ENCODE results near the gene ACOT13. TPM values are rescaled to one million over a fixed set of nuclear protein-coding genes. Genes with fewer than 3 reads are reported as not detected.

The ACOT13 gene
- total RNA-seq, 4 donors from 2014 or later = 5.8 to 9.4 (median 7.2) TPM

DNA sequence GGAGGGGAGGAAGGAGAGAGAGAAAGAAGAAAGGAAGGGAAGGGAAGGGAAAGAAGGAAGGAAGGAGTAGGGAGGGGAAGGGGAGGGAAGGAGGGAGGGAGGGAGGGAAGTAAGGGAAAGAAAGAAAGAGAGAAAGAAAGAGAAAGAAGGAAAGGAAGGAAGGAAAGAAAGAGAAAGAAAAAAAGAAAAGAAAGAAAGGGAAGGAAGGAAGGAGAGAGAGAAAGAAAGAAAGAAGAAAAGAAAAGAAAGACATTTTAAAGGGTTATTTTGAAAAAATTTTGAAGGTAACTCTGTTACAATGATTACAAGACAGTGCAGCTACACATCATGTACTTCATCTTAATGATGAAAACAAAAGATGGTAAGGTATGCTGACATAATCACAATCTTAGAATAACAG lies 24.8 kb upstream of the ACOT13 start:
- Histone ChIP-seq H3K4me3 (no peak overlapping the region), H3K4me1 (peaks cover 4 to 16% (median 6%) of the 10 kb centered on the region in 4 donors), H3K9me3 (no peaks in the 10 kb centered on the region), H3K36me3 (no peaks in the 10 kb centered on the region), H3K27me3 (peaks cover 0 to 12% (median 2%) of the 10 kb centered on the region in 4 donors), H3K27ac (replicated peaks in 1 of 4) (no peak overlapping the region)
- no peak for DNase-seq (ENCODE audit: extremely low spot score)
- TF ChIP-seq, protein P1, sequence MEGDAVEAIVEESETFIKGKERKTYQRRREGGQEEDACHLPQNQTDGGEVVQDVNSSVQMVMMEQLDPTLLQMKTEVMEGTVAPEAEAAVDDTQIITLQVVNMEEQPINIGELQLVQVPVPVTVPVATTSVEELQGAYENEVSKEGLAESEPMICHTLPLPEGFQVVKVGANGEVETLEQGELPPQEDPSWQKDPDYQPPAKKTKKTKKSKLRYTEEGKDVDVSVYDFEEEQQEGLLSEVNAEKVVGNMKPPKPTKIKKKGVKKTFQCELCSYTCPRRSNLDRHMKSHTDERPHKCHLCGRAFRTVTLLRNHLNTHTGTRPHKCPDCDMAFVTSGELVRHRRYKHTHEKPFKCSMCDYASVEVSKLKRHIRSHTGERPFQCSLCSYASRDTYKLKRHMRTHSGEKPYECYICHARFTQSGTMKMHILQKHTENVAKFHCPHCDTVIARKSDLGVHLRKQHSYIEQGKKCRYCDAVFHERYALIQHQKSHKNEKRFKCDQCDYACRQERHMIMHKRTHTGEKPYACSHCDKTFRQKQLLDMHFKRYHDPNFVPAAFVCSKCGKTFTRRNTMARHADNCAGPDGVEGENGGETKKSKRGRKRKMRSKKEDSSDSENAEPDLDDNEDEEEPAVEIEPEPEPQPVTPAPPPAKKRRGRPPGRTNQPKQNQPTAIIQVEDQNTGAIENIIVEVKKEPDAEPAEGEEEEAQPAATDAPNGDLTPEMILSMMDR (IDR thresholded peaks at IDR 0.05) = no peak
- no peak for TF ChIP-seq EP300 (IDR thresholded peaks at IDR 0.05)
- intact Hi-C loops (cut with DNase I) = no loop called here

- DNase-seq (ENCODE audit: extremely low spot score) = no peak
- intact Hi-C loops (cut with DNase I) = no loop called here
- H3K4me3 ChIP-seq = no peak overlapping the region
- H3K27ac ChIP-seq (replicated peaks in 1 of 4) = no peak overlapping the region
- H3K36me3 ChIP-seq = no peaks in the 10 kb centered on the region
- H3K27me3 ChIP-seq = peaks cover 0 to 12% (median 2%) of the 10 kb centered on the region in 4 donors
- 77% methylated on average over 7 of the region's 7 CpGs for WGBS
- no peaks in the 10 kb centered on the region for H3K9me3 ChIP-seq
- TF ChIP-seq EP300 (IDR thresholded peaks at IDR 0.05) (no peak), POLR2A (IDR thresholded peaks at IDR 0.05; ENCODE audit: low read depth) (no peak)
- H3K4me1 ChIP-seq = peaks cover 4 to 16% (median 6%) of the 10 kb centered on the region in 4 donors
Measured at GRCh38 chr6:24643920-24644319, 23.0 kb upstream of the ACOT13 start.

- TF ChIP-seq EP300 (IDR thresholded peaks at IDR 0.05) = no peak
- TF ChIP-seq POLR2AphosphoS5 (IDR thresholded peaks at IDR 0.05) = no peak
- TF ChIP-seq POLR2A (IDR thresholded peaks at IDR 0.05; ENCODE audit: low read depth) = no peak
- TF ChIP-seq, protein P1 (IDR thresholded peaks at IDR 0.05) = no peak
- WGBS = 81% methylated on average over 4 of the region's 4 CpGs
- DNase-seq (ENCODE audit: extremely low spot score) = no peak
- no peak overlapping the region for H3K4me3 ChIP-seq
- no peak overlapping the region for H3K27ac ChIP-seq (replicated peaks in 1 of 4)
- intact Hi-C loops (cut with DNase I) = no loop called here
- peaks cover 4 to 16% (median 6%) of the 10 kb centered on the region in 4 donors for H3K4me1 ChIP-seq
- peaks cover 0 to under 1% (median 0%) of the 10 kb centered on the region in 4 donors for H3K36me3 ChIP-seq
- peaks cover 0 to 12% (median 2%) of the 10 kb centered on the region in 4 donors for H3K27me3 ChIP-seq
- no peaks in the 10 kb centered on the region for H3K9me3 ChIP-seq
Measured at GRCh38 chr6:24644377-24644776, 22.5 kb upstream of the ACOT13 start.

GRCh38 chr6:24646771-24647170 lies 20.1 kb upstream of the ACOT13 start:
- peak overlapping the region in 1 of 4 donors; percentile 68 for H3K4me3 ChIP-seq
- no peaks in the 10 kb centered on the region for H3K9me3 ChIP-seq
- WGBS = 78% methylated on average over 8 of the region's 8 CpGs
- no peak for DNase-seq (ENCODE audit: extremely low spot score)
- intact Hi-C loops (cut with DNase I) = no loop called here
- TF ChIP-seq POLR2AphosphoS5 (IDR thresholded peaks at IDR 0.05) (no peak), EP300 (IDR thresholded peaks at IDR 0.05) (no peak), POLR2A (IDR thresholded peaks at IDR 0.05; ENCODE audit: low read depth) (no peak)
- TF ChIP-seq, protein P1 (IDR thresholded peaks at IDR 0.05) = no peak
- H3K27me3 ChIP-seq = peaks cover 0 to 8% (median 2%) of the 10 kb centered on the region in 4 donors
- peaks cover 0 to 23% (median 15%) of the 10 kb centered on the region in 4 donors for H3K36me3 ChIP-seq
- no peak overlapping the region for H3K27ac ChIP-seq (replicated peaks in 1 of 4)
- peaks cover 4 to 16% (median 6%) of the 10 kb centered on the region in 4 donors for H3K4me1 ChIP-seq

DNA sequence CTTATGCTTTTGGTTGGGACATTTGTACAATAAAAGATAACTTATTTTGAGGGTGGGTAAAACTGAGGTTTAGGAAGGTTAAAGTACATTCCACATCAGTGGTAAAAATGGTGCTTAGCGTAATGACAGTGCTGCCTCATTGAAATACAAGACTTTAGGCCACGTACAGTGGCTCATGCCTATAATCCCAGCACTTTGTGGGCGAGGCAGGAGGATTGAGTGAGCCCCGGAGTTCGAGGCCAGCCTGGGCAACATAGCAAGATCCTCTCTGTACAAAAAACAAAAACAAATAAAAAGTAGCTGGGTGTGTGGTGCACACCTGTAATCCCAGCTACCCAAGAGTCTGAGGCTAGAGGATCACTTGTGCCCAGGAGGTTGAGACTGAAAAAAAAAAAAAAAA lies 18.6 kb upstream of the ACOT13 start:
- 96% methylated on average over 5 of the region's 5 CpGs for WGBS
- no peak overlapping the region for H3K27ac ChIP-seq (replicated peaks in 1 of 4)
- no peak for DNase-seq (ENCODE audit: extremely low spot score)
- peaks cover 0 to 8% (median 2%) of the 10 kb centered on the region in 4 donors for H3K27me3 ChIP-seq
- no peaks in the 10 kb centered on the region for H3K9me3 ChIP-seq
- peaks cover 4 to 16% (median 6%) of the 10 kb centered on the region in 4 donors for H3K4me1 ChIP-seq
- H3K36me3 ChIP-seq = peaks cover 0 to 38% (median 28%) of the 10 kb centered on the region in 4 donors
- H3K4me3 ChIP-seq = no peak overlapping the region
- TF ChIP-seq EP300 (IDR thresholded peaks at IDR 0.05) (no peak), POLR2AphosphoS5 (IDR thresholded peaks at IDR 0.05) (no peak), POLR2A (IDR thresholded peaks at IDR 0.05; ENCODE audit: low read depth) (no peak)
- TF ChIP-seq, protein P1 (IDR thresholded peaks at IDR 0.05) = no peak
- intact Hi-C loops (cut with DNase I) = no loop called here

Data from esophagus muscularis mucosa (tissue), 4 donors.